HG03139 (cell line): ENCODE results near the gene THBS4.

ENCODE experiments used
- ATAC-seq: cut with Tn5 transposase; IDR thresholded peaks from one replicate; pipeline ENCODE4 v1.9.1; 2021; ENCODE audit not compliant: unreplicated experiment

The THBS4 gene

DNA sequence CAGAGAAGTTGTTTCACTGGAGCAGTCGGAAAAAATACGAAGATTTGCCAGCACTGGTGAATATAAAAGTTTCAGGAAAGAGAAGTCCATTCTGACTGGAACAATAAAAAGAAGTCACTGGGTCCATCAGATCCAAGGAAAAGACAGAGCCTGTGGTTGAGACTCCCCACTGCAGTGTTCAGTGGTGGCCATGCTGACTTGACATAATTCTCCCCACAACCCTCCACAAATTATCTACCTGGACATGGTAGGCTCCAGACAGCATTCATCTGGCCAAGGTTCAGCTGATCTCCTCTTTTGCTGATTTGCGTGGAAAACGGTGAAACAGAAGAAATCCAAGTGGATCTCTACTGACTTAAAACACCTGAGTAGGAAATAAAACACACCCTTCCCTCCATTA lies 8.0 kb downstream of the THBS4 start:
- no peak for ATAC-seq

DNA sequence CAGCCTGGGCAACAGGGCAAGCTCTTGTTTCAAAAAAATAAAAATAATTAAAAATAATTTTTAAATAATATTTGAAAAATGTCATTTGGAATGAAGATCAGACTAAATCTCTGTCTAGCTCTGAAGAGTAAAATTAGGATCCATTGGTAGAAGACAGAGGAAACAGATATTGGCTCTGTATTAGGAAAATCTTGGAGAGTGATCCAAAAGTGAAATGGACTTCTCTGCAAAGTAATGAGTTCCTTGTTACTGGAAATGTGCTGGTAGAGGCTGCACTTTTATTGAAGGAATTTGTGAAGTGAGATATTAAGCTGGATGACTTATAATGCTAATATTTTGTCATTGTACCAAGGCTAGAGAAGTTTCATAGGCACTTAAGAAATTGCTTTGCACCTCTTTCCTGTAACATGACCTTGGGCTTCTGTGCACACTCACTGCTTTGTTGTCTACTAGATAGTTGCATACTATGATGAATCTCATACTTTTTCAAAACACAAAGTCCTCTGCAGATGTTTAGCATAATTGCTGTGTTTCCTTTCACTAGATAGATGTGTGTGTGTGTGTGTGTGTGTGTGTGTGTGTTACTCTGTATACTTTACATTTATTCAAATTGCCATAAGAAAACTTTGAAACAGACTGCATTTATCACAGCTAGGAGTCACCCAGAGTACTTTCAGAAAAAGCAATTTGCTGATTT lies 13.1 kb downstream of the THBS4 start:
- no peak for ATAC-seq

DNA sequence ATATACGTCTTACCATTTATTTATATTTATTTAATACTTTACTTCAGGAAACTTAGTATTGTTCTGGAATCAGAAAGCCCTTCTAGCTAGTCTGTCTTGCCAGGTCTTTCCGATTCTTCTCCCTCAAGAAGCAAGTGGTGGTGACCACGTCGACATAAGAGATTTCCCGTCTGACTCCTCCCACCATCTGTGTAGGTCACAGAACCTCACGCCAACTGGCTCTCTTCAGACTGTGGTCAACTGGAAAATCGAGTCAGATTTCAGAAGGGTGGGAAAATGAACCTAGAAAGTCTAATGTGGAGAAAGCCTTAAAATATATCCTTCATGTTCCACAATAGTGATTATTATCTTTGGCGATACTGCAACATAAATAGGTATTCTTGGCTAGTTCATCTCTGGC lies 17.3 kb downstream of the THBS4 start:
- no peak for ATAC-seq

DNA sequence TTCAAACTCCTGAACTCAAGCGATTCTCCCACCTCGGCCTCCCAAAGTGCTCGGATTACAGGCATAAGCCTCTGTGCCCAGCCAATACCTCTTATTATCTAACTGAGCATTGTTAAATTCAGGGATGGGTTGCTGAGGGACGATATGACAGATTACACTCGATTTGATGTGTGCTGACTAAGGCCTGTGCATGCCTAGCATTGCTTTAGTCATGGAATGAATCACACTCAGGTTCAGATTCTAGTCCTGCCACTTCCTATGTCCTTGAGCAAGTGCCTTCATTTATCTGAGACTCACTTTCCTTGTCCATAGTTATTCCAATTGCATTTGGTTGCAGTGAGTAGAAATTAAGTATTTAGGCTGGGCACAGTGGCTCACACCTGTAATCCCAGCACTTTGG lies 19.5 kb downstream of the THBS4 start:
- no peak for ATAC-seq

- ATAC-seq, result no peak
Measured at GRCh38 chr5:80055491-80056170, 20.5 kb downstream of the THBS4 start.

DNA sequence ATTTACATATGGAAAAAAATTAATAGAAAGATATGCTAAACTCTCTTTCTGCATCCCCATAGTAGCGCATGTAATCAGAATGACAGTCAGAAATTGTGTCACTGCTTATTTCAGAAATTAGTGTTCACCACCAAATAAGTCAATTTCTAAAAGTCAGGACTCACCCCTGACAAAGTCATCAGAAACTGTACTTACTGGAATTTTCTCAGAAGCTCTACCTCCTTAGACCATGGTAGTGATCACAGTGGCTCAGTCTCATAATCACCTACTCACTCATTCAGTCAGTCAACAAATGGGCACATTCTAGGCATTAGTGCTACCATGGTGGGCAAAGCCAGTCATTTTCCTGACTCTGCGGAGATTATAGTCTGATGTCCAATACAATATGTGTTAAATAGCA lies 22.0 kb downstream of the THBS4 start:
- no peak for ATAC-seq

DNA sequence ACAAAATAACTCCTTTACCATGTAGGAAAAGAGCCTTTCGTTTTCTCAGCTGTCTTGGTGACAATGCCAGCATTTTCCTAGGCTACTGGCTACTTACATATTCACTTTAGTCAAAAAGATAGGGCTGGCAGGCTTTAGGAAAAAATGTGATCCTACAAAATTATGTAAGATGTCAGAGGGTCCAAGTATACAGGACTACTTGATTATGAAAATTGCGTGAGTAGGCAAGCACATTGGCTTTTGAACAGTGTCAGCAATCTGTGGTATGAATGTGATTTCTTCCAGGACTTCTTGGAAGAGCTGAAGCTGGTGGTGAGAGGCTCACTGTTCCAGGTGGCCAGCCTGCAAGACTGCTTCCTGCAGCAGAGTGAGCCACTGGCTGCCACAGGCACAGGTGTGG lies 22.8 kb downstream of the THBS4 start:
- ATAC-seq, result no peak

GRCh38 chr5:80059354-80059980 lies 24.3 kb downstream of the THBS4 start:
- ATAC-seq, result no peak

- ATAC-seq, result no peak
Measured at GRCh38 chr5:80060966-80061365, 25.8 kb downstream of the THBS4 start.

DNA sequence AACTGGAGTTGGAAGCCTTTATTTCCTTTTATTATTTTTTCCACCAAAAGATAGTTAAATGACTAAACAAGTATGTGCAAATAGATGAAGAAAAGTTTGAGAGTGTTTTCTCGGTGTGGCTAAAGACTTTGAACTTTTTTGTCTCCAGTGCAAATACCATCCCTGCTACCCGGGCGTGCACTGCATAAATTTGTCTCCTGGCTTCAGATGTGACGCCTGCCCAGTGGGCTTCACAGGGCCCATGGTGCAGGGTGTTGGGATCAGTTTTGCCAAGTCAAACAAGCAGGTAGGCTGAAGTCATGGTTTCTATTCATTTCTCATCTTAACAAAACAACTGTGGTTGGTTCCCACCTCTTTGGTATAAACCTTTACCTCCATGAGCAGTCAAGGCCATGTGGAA lies 26.4 kb downstream of the THBS4 start:
- no peak for ATAC-seq

GRCh38 chr5:80064124-80064523 lies 29.0 kb downstream of the THBS4 start:
- no peak for ATAC-seq

- no peak for ATAC-seq
Measured at GRCh38 chr5:80067016-80067415, 31.9 kb downstream of the THBS4 start.

DNA sequence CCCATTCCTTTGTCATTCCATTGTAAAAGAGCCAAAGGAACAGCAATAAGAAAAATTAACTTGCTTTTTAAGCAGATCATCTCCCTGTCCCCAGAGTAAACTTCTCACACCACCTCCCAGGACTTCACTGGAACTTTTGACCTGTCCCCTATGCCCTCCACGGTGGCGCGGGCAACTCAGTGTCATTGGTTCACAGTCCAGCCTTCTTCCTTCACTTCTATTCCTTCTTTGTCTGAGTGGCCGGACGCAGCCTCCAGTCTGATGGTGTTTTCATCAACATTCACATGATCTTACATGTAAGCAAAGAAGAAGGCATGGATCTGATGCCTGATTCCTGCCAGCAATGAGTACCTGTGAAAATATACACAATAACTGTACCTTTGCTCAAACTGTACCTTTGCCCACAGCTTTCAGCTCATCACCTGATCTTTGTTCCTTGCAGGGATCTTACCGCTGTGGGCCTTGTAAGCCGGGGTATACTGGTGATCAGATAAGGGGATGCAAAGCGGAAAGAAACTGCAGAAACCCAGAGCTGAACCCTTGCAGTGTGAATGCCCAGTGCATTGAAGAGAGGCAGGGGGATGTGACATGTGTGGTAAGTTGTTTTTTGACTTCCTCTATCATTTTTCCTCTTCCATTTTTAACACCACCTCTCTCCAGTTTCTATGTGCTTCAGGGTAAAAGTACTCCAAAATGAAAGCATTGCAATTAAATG lies 32.5 kb downstream of the THBS4 start:
- no peak for ATAC-seq

DNA sequence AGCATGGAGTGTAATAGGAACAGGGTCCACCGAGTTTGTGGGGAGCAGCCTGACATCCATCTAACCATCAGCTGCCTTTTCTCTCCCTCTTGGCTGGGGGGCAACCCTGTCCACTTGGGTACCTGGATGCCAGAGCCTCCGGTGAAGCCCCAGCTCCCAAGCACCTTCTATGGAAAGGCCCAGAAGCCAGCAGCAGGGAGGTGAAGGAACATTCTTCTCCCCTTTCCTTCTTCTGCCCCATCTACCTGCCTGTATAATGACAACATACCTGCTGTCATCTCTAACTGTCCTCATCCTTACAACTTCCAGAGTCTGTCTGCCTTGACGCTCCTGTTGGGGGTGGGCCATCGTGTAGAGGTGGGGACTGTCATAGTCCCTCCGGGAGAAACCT lies 33.1 kb downstream of the THBS4 start:
- no peak for ATAC-seq

DNA sequence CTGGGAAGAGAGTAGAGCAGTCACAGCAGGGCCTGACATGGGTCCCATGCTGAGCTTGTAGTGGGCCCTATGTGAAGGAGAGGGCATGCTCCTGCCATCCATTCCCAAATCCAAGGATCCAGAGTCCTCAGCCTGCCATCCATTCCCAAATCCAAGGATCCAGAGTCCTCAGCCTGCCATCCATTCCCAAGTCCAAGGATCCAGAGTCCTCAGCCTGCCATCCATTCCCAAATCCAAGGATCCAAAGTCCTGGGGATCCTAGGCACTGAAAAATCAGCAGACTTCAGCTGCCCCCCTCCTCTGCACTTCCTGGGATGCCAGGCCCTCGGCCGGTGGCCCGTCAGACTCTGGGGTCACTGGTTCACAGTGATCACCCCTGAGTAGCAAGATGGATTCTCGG lies 33.6 kb downstream of the THBS4 start:
- no peak for ATAC-seq

GRCh38 chr5:80069251-80069800 lies 34.2 kb downstream of the THBS4 start:
- ATAC-seq, result no peak

DNA sequence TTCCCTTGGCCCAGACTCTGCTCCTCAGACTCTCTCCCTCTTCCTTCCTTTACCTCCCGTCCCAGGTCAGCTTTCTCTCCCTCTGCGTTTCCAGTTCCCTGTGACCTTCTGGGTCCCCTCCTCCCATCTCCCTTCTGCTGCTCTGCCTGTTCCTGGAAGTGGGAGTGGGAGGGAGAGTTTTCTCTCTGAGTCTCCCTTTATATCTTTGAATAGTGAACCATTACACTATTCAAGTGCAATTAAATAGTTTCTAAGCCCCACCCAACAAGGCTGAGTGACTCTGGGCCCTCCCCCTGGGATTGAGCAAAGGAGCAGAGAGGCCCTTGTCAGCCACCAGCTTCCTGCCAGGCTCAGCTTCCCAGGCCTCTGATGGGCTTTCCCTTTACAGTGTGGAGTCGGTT lies 34.8 kb downstream of the THBS4 start:
- ATAC-seq, result no peak

- no peak for ATAC-seq
Measured at GRCh38 chr5:80070338-80071056, 35.3 kb downstream of the THBS4 start.

- ATAC-seq, result no peak
Measured at GRCh38 chr5:80071510-80072021, 36.4 kb downstream of the THBS4 start.
